HG02884 (cell line): ENCODE data around the gene CAMTA1.

Experiments
- ATAC-seq: cut with Tn5 transposase; IDR thresholded peaks from one replicate; pipeline ENCODE4 v1.9.1; 2021; ENCODE audit warnings: mild to moderate bottlenecking, moderate library complexity; ENCODE audit not compliant: unreplicated experiment

Gene CAMTA1

GRCh38 chr1:7454895-7455784 lies 669.9 kb downstream of the CAMTA1 start:
- ATAC-seq: no peak

- ATAC-seq: no peak
These were observed 670.8 kb downstream of the CAMTA1 start for GRCh38 chr1:7455796-7456721.

GRCh38 chr1:7456722-7457082 lies 671.4 kb downstream of the CAMTA1 start:
- no peak for ATAC-seq

GRCh38 chr1:7457811-7458210 lies 672.6 kb downstream of the CAMTA1 start:
- ATAC-seq: no peak

GRCh38 chr1:7458946-7459345 lies 673.7 kb downstream of the CAMTA1 start:
- no peak for ATAC-seq

GRCh38 chr1:7459914-7460313 lies 674.7 kb downstream of the CAMTA1 start:
- ATAC-seq: no peak

- ATAC-seq: no peak
These were observed 675.6 kb downstream of the CAMTA1 start for GRCh38 chr1:7460807-7461206.

- no peak for ATAC-seq
These were observed 677.4 kb downstream of the CAMTA1 start for GRCh38 chr1:7462617-7463016.

- no peak for ATAC-seq
These were observed 678.3 kb downstream of the CAMTA1 start for GRCh38 chr1:7463526-7463925.

GRCh38 chr1:7464736-7465135 lies 679.5 kb downstream of the CAMTA1 start:
- ATAC-seq: no peak

- ATAC-seq: no peak
These were observed 682.4 kb downstream of the CAMTA1 start for GRCh38 chr1:7467476-7468175.

GRCh38 chr1:7468248-7468647 lies 683.0 kb downstream of the CAMTA1 start:
- ATAC-seq: no peak

- ATAC-seq: no peak
These were observed 684.1 kb downstream of the CAMTA1 start for GRCh38 chr1:7469255-7469938.

GRCh38 chr1:7470904-7471638 lies 685.8 kb downstream of the CAMTA1 start:
- no peak for ATAC-seq

- no peak for ATAC-seq
These were observed 686.6 kb downstream of the CAMTA1 start for GRCh38 chr1:7471836-7472235.

GRCh38 chr1:7473223-7474142 lies 688.2 kb downstream of the CAMTA1 start:
- ATAC-seq: no peak

GRCh38 chr1:7474143-7474490 lies 688.9 kb downstream of the CAMTA1 start:
- no peak for ATAC-seq

GRCh38 chr1:7474786-7475502 lies 689.7 kb downstream of the CAMTA1 start:
- no peak for ATAC-seq
